ENCODE results near the gene RPL32.

The RPL32 gene

GRCh38 chr3:12832350-12833221 lies 8.8 kb downstream of the RPL32 start:
- no peak for DNase-seq

- no peak for DNase-seq
These were observed 10.0 kb downstream of the RPL32 start for GRCh38 chr3:12831301-12831866.

GRCh38 chr3:12830785-12831156 lies 10.6 kb downstream of the RPL32 start:
- DNase-seq, result no peak

- no peak for DNase-seq
These were observed 11.2 kb downstream of the RPL32 start for GRCh38 chr3:12829886-12830784.

GRCh38 chr3:12829404-12829803 lies 12.0 kb downstream of the RPL32 start:
- no peak for DNase-seq

- no peak for DNase-seq
These were observed 12.6 kb downstream of the RPL32 start for GRCh38 chr3:12828751-12829150.

GRCh38 chr3:12825156-12825555 lies 16.2 kb downstream of the RPL32 start:
- no peak for DNase-seq

GRCh38 chr3:12824299-12824698 lies 17.1 kb downstream of the RPL32 start:
- no peak for DNase-seq

- no peak for DNase-seq
These were observed 18.5 kb downstream of the RPL32 start for GRCh38 chr3:12822725-12823373.

GRCh38 chr3:12818773-12819172 lies 22.6 kb downstream of the RPL32 start:
- no peak for DNase-seq

- no peak for DNase-seq
These were observed 23.1 kb downstream of the RPL32 start for GRCh38 chr3:12818273-12818672.

- no peak for DNase-seq
These were observed 24.0 kb downstream of the RPL32 start for GRCh38 chr3:12817343-12817710.

- peak in 1 of 2 experiments; percentile 34 for DNase-seq
These were observed 24.6 kb downstream of the RPL32 start for GRCh38 chr3:12816521-12817342.

GRCh38 chr3:12815719-12816118 lies 25.6 kb downstream of the RPL32 start:
- no peak for DNase-seq

GRCh38 chr3:12815078-12815477 lies 26.3 kb downstream of the RPL32 start:
- DNase-seq, result no peak

GRCh38 chr3:12813967-12814366 lies 27.4 kb downstream of the RPL32 start:
- no peak for DNase-seq

GRCh38 chr3:12812812-12813211 lies 28.6 kb downstream of the RPL32 start:
- no peak for DNase-seq

GRCh38 chr3:12810961-12811360 lies 30.4 kb downstream of the RPL32 start:
- DNase-seq, result no peak

GRCh38 chr3:12810013-12810780 lies 31.2 kb downstream of the RPL32 start:
- DNase-seq, result peak; percentile 82 to 88

GRCh38 chr3:12809435-12809834 lies 31.9 kb downstream of the RPL32 start:
- DNase-seq, result no peak

GRCh38 chr3:12809001-12809400 lies 32.4 kb downstream of the RPL32 start:
- no peak for DNase-seq
